ENCODE results near the gene EDN2.

EDN2 gene

GRCh38 chr1:41498391-41498790, 13.9 kb upstream of the EDN2 start:
- no peak for DNase-seq (ENCODE audit: low spot score)

- no peak for DNase-seq (ENCODE audit: low spot score)
Measured at GRCh38 chr1:41497461-41498030, 13.1 kb upstream of the EDN2 start.

- DNase-seq (ENCODE audit: low spot score), result no peak
Measured at GRCh38 chr1:41497056-41497440, 12.6 kb upstream of the EDN2 start.

- DNase-seq (ENCODE audit: low spot score), result no peak
Measured at GRCh38 chr1:41496080-41497055, 11.9 kb upstream of the EDN2 start.

GRCh38 chr1:41495210-41495948, 10.9 kb upstream of the EDN2 start:
- DNase-seq (ENCODE audit: low spot score), result no peak

- no peak for DNase-seq (ENCODE audit: low spot score)
Measured at GRCh38 chr1:41494351-41495209, 10.1 kb upstream of the EDN2 start.

- no peak for DNase-seq (ENCODE audit: low spot score)
Measured at GRCh38 chr1:41493626-41494350, 9.3 kb upstream of the EDN2 start.

- DNase-seq (ENCODE audit: low spot score), result no peak
Measured at GRCh38 chr1:41493117-41493536, 8.6 kb upstream of the EDN2 start.

- DNase-seq (ENCODE audit: low spot score), result peak; percentile 4
Measured at GRCh38 chr1:41492341-41492848, 7.9 kb upstream of the EDN2 start.

GRCh38 chr1:41490911-41491310, 6.4 kb upstream of the EDN2 start:
- DNase-seq (ENCODE audit: low spot score), result no peak

- no peak for DNase-seq (ENCODE audit: low spot score)
Measured at GRCh38 chr1:41489561-41489960, 5.1 kb upstream of the EDN2 start.

GRCh38 chr1:41488040-41488951, 3.8 kb upstream of the EDN2 start:
- no peak for DNase-seq (ENCODE audit: low spot score)

- no peak for DNase-seq (ENCODE audit: low spot score)
Measured at GRCh38 chr1:41487126-41488039, 2.9 kb upstream of the EDN2 start.

- no peak for DNase-seq (ENCODE audit: low spot score)
Measured at GRCh38 chr1:41486371-41487125, 2.1 kb upstream of the EDN2 start.

GRCh38 chr1:41486053-41486370, 1.5 kb upstream of the EDN2 start:
- no peak for DNase-seq (ENCODE audit: low spot score)

- DNase-seq (ENCODE audit: low spot score), result no peak
Measured at GRCh38 chr1:41485605-41486004, 1.1 kb upstream of the EDN2 start.

GRCh38 chr1:41483960-41484401, 502 bp downstream of the EDN2 start:
- DNase-seq (ENCODE audit: low spot score), result no peak
